Activated CD4-positive, alpha-beta T cell treated with anti-CD3 and anti-CD28 coated beads, Interleukin-2, amount 50 U/mL, for 4 hours (primary cell): ENCODE results near the gene CFAP210.
"Not testable (repeated sequence)": the region's sequence is repeated elsewhere in the genome, so short reads cannot be mapped to it uniquely, and the experiment has no call there.

Experiments used
- DNase-seq, 2 experiments: peaks; one replicate each; pipeline ENCODE4 v3.0.0-alpha.2; 2020

Gene CFAP210

DNA sequence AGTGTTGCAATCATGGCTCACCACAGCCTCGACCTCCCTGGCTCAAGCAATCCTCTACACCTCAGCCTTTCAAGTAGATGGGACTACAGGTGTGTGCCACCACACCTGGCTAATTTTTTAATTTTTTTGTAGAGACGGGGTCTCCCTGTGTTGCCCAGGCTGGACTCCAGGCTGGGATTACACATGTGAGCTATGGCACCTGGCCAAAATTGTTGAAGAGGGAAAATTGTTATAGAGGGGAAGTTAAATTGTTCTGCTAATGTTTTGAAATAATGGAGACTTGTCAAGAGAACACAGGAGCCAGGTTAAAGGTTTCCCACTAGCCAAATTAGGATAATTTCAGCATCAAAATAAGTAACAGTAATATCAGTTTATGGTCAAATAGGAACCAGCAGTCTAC, 84.9 kb downstream of the CFAP210 start:
- DNase-seq: no peak

DNA sequence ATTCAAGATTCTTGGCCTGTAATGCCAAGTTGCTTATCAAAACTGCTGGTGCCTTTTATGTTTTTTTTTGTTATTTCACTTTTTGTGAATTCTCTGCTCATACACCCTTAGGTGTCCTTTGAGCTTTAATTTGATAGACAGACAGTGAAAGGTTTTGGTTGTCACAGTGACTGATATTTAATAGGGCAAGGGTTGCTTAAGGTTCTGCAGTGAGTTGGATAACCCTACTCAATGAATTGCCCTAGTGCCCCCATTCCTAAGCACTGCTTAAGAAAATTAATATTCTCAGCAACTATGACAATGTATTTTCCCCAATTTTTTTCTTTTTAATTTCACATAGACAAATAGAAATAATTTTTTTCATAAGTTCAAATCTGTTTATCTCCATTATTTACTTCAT, 94.6 kb downstream of the CFAP210 start:
- DNase-seq: no peak

DNA sequence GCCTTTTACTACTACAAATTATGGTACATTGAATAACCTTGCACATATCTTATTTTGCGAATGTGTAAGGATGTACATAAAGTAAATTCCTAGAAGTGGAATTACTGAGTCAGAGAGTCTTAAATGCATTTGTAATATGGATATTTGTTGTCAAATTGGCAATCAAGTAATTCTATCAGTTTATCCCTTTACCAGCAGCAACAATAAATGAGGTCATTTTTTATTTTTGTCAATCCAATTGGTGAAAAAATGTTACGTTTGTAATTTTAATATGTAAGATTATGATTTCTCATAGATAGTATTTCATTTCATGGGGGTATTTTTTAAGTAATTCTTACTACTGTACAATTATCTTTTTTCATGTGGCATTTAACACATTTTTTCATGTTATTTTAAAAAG, 95.2 kb downstream of the CFAP210 start:
- no peak for DNase-seq

DNA sequence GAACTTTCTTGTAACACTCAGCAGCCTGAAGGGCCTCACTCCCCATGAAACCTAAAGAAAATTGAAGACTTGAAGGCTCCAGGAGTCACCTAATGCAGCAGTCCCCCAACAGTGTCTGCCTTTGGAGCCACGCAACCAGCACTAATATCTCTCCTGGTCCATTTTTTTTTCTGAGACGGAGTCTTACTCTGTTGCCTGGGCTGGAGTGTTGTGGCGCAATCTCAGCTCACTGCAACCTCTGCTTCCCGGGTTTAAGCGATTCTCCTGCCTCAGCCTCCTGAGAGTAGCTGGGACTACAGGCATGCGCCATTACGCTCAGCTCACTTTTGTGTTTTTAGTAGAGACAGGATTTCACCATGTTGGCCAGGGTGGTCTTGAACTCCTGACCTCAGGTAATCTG, 97.7 kb downstream of the CFAP210 start:
- DNase-seq: not testable (repeated sequence)
